HG03103 (cell line): Measurements from ENCODE around the gene FHL5.
A peak's percentile ranks its signal among the peaks of the same experiment; 100 is the strongest.
"Not testable (repeated sequence)": the region's sequence is repeated elsewhere in the genome, so short reads cannot be mapped to it uniquely, and the experiment has no call there.

ENCODE experiments used
- ATAC-seq: cut with Tn5 transposase; IDR thresholded peaks from one replicate; pipeline ENCODE4 v1.9.1; 2021; ENCODE audit warnings: low read depth; ENCODE audit not compliant: unreplicated experiment

Gene FHL5

DNA sequence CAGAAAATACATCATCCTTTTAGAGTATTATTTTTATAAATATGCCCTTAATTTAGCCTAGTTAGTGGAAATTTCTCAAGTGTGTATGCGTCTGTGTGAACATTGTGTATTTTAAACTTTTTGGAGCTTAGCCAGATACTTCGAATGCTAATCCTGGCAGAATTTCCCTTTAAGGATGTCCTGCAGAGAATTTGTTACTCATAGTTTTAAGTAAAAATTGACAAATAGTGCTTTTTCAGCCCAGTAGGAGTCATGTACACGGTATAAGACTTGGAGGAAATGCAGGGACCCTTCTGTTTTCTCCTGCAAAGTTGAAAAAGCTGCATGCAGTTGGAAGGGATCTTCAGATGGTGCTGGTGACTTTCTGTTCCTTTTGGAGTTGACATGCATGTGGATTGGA, at the start of gene FHL5:
FHL5 (plus strand) TSS at position 243 of the 400 bp plus-strand sequence. CDS start 40,486 bp downstream, outside the sequence.
- ATAC-seq: no peak

DNA sequence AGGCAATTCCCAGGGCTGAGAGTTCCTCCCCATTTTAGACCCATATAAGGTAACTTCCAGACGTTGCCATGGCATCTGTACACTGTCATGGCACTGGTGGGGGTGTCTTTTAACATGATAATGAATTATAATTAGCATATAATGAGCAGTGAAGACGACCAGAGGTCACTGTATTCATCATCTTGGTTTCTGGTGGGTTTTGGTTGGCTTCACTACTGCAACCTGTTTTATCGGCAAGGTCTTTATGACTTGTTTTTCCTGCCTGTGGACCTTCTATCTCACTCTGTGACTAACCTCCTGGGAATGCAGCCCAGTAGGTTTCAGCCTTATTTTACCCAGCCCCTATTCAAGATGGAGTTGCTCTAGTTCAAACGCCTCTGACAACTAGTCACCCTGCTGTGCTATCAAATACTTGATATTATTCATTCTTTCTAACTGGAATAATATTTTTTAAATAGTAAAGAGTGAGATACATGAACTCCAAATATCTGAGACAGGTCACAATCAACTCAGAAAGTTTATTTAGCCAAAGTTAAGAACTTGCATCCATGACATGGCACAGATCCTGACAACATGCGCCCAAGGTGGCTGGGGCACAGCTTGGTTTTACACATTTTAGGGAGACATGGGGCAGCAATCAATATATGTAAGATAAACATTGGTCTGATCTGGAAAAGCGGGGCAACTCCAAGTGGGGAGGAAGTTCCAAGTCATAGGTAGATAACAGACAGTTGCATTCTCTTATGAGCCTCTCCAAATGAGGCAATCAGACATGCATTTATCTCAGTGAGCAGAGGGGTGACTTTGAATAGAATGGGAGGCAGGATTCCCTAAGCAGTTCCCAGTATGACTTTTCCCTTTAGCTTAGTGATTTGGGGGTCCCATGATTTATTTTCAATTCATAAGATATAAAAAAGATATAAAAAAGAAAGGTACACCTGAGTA, 42.5 kb upstream of the FHL5 start:
- no peak for ATAC-seq

DNA sequence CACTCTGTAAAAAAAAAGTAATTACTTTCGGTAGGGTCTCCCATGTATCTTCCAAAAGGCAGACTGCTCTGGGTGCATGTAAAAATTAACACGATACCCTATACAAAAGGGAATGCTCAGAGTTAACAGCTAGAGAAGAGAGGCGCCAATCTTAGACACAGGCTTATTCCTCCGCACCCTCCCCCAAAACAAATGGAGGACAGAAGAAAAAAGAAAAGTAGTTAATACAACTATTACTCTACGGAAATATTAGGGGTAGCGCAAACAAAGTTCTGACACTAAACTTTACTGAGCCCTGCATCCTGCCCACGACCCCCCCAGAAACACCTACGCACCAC, 41.7 kb upstream of the FHL5 start:
- no peak for ATAC-seq

DNA sequence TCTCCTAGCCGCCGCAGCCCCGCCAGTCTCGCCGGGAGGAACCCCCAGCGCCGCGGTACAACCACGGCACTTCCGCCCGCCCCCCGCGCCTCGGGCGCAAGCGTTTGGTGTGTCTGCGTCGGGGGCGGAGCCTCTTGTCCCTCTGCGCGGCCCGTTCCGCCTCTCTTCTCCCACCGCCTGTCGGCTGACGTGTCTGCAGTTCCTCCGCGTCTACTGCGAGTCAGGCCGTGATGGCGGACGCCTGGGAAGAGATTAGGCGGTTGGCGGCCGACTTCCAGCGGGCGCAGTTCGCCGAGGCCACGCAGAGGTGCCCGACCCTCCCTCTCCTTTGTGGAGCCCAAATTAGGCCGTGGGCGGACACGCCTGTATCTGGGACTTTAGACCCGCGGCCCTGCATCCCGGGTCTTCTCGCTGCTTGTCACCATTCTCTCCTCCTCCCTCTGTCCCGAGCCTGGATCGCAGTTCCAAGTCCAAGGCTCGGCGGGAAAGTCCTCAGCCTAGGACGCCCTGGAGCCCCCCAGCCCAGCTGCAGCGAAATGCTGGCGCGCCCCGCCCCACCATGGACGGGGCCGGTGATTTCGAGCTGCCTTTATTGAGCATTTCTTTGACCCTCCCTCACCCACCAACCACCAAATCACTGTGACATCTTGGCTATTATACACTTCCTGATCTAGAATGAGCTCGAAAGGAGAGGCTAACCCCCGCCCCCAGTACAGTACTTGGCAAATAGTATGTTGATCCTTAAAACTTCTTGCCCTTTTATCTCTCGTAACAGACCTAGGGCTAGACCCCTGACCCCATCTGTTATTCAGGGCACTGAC, 41.1 kb upstream of the FHL5 start, which contains the start of gene UFL1:
UFL1 (plus strand) TSS at position 163 of the 821 bp plus-strand sequence; CDS start at position 231, 68 bp downstream.
- ATAC-seq: peak; percentile 96

DNA sequence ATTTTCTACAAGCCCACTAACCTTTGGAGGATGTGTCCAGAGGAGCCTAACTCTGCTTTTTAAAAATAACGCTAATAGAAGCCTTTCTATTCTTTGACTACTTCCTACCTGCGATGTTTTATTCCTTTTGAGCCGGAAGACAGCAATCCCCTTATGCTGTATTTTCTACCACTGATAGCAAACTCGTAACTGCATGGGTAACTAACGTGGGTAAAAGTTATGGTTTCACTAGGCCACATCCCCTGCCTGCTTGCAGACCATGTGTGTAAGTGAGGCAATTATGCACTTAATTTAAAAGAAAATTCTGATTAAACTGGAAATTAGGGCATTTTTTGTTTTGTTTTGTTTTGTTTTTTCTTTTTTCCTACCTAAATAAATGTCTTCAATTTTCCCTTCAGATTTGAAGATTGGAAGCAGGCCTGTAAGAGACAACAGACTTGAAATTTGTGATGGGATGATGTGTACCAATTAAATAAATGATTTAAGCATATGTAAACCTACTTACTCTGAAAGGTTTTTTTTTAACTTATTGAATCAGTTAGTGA, 40.4 kb upstream of the FHL5 start:
- ATAC-seq: peak; percentile 23

DNA sequence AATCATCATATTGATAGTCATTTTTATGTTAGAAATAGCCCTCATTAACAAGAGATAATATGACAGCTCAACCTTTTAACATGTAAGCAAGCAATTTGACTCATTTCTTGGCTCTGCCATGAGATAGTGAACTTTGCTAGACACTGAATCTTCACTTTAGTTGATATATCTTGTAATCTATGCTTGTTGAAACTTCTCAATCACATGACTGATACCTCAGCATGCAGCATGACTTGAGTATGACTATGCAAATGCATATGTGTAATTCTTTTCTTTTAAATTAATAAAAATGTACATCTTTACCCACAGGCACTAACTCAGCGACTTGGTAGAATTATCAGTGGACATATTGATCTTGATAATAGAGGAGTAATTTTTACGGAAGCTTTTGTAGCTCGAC, 34.7 kb upstream of the FHL5 start:
- no peak for ATAC-seq

DNA sequence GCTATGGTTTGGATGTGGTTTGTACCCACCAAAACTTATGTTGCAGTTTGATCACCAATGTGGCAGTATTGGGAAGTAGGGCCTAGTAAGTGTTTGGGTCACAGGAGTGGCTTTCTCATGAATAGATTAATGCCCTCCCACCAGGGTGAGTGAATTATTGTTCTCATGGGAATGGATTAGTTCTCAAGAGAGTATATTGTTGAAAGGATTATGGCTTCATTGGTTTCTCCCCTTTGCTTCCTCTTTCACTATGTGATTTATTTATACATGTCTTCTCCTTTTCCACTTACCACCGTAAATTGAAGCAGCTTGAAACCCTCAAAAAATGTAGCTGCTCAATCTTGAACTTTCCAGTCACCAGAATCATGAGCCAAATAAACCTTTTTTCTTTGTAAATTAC, 30.5 kb upstream of the FHL5 start:
- ATAC-seq: no peak

DNA sequence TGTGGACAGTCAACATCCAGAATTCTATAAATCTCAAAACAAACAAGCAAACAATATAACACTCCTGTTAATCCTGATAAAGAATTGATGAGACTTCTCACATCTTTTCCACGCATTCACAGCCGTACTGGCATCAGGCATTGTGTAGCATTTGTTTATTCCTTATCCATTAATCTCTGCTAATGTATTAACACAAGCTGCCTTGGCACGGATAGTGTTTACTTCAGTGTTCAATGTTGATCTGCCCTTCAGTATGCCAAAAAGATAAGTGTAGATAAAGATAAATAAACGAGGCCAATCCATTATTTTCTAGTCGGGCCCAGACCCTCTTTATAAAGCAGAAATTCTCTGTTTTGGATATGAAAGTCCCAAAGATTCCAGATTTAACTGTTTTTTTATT, 25.2 kb upstream of the FHL5 start:
- no peak for ATAC-seq

DNA sequence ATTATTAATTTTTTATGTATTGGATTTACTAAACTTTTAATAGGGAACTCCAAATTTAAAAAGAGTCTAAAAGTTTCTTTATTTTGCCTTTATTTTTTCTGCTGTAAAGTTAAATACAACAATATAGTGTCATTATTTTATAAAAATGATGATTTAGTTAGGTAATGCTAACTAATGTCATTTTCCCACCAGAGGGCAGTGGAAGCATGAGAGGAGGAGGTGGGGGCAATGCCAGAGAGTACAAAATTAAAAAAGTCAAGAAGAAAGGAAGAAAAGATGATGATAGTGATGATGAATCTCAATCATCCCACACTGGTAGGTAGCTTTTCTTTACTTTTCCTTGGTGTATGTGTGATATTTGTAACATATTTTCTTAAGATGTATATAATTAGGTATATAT, 20.2 kb upstream of the FHL5 start:
- no peak for ATAC-seq

DNA sequence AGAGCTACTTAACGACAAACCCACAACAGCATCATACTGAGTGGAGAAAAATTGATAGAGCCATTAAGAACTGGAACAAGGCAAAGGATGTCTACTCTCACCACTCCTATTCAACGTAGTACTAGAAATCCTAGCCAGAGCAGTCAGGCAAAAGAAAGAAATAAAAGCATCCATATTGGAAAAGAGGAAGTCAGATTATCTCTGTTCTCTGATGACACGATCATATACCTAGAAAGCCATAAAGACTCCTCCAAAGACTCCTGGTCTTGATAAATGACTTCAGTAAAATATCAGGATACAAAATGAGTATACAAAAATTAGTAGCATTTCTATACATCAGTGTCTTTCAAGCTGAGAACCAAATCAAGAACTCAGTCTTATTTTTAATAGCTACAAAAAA, 17.0 kb upstream of the FHL5 start:
- ATAC-seq: no peak

DNA sequence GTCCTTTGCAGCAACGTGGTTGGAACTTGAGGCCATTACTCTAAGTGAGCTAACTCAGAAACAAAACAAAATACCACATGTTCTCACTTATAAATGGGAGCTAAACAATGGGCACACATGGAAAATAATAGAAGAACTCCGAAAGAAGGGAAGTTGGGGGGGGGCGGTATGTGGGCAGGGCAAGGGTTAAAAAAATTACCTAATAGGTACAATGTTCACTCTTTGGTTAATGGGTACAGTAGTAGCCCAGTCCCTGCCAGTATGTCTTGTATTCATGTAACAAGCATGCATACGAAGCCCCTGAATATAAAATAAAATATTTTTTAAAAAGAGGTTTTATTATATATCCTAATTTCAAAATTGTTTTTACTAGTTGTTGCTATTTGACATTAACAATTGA, 15.3 kb upstream of the FHL5 start:
- ATAC-seq: no peak

DNA sequence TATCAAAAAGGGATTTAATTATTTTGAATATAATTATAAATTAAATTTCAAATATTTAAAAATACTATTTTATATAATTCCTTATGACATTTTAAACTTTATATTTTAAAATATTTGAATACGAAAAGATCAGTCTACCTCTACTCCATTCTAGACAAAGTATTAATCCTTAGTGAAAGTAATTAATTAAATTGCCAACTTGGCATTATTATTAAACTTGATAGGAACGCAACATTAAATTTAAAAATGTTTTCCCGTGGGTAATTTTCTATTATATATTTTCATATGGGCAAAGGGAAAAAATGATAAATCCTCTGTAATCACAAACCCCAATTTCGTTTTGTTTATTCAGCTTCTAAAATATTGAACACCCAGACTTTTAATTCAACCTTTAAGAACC, 8.4 kb upstream of the FHL5 start:
- ATAC-seq: no peak

GRCh38 chr6:96559740-96560139, 3.2 kb upstream of the FHL5 start:
- ATAC-seq: not testable (repeated sequence)

- ATAC-seq: no peak
Measured at GRCh38 chr6:96563853-96564252, 925 bp downstream of the FHL5 start.

DNA sequence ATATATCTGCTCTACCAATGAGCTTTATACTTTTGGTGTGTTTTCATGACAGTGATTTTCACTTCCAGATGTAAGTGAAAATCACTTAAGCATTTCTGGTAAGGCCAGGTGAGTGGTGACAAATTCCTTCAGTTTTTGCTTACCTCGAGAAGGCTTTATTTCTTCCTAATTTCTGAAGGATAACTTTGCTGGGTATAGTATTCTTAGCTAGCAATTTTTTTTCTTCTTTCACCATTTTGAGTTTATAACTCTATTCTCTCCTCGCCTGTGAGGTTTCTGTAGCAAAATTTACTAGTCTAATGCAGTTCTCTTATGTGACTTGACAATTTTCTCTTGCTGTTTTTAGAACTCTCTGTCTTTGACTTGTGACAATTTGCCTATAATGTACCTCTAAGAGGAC, 7.1 kb downstream of the FHL5 start:
- no peak for ATAC-seq

GRCh38 chr6:96571551-96571950, 8.6 kb downstream of the FHL5 start:
- ATAC-seq: no peak

- no peak for ATAC-seq
Measured at GRCh38 chr6:96575359-96575758, 12.4 kb downstream of the FHL5 start.

DNA sequence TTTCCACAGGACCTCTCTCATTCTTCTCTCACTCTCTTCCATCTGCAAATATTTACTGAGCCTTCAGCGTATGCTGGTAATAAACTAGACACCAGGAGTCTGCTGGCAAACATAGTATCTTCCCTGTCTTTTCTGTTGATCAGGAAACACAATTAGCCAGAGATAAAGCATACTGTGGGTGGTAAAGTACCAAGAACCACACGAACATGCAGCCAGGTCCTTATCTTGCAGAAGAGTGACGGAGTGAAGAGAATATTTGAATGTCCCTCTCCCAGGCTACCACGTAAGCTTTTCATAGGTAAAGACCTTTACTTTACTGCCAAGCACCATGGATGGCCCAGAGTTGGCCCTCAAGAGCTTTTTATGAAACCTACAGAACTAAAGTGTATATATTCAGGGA, 13.3 kb downstream of the FHL5 start:
- ATAC-seq: no peak

- no peak for ATAC-seq
Measured at GRCh38 chr6:96582021-96582420, 19.1 kb downstream of the FHL5 start.

DNA sequence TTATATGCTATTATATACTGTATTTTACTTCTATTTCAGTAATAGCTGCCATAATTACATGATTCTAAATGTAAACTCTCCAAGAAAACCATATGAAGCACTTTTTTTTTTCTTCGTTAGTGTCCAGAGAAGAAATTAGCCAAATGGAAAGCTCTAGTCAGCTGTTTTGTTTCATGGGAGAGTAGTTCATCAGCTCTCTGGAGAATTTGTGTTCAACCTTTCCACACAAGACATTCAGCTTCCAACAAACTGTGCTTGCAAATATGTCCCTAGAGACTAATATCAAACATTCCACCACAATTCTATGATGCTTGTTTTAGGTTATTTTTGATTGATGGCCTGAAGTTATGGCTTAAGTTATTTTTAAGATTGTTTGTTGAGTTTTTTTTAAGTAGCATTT, 19.5 kb downstream of the FHL5 start:
- no peak for ATAC-seq

DNA sequence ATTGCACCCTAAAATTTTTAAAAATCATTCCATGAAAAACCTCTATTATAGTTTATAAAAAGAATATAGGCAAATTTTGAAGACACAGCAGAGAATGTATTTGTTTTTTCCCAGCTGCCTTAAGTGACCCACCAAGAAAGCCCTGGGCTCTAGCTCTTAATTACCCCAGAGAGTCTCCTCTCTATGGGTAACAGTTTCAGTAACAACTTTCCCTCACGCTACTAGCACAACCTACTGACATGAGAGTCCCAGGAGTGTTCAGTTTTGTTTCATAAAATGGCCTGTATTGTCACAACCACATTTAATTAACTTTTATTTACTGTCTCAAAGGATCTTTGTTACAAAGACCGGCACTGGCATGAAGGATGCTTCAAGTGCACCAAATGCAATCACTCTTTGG, 41.5 kb downstream of the FHL5 start:
- ATAC-seq: no peak
